HUES6 (cell line): Measurements from ENCODE around the gene FRMD4A.
A peak's percentile ranks its signal among the peaks of the same experiment; 100 is the strongest.

Experiments
- H3K27ac ChIP-seq: 2 replicates; pipeline ENCODE4 v1.7.0; 2013; ENCODE audit warnings: low read depth, mild to moderate bottlenecking, low read length, inconsistent platforms
- H3K27me3 ChIP-seq: 2 replicates; pipeline ENCODE4 v1.6.1; 2013; ENCODE audit warnings: low read length; ENCODE audit not compliant: control insufficient read depth, insufficient read depth
- H3K36me3 ChIP-seq: 2 replicates; pipeline ENCODE4 v1.6.1; 2013; ENCODE audit warnings: low read length; ENCODE audit not compliant: control insufficient read depth, insufficient read depth
- H3K4me1 ChIP-seq: 2 replicates; pipeline ENCODE4 v1.6.1; 2013; ENCODE audit warnings: low read length; ENCODE audit not compliant: control insufficient read depth, insufficient read depth
- H3K4me3 ChIP-seq: 2 replicates; pipeline ENCODE4 v1.5.1; 2013; ENCODE audit warnings: low read depth, low read length
- H3K9ac ChIP-seq: one replicate; pipeline ENCODE4 v1.6.1; 2013; ENCODE audit warnings: mild to moderate bottlenecking, low read length
- H3K9me3 ChIP-seq: 2 replicates; pipeline ENCODE4 v1.6.1; 2013; ENCODE audit warnings: low read depth, low read length; ENCODE audit not compliant: control insufficient read depth, insufficient read depth

Gene FRMD4A

DNA sequence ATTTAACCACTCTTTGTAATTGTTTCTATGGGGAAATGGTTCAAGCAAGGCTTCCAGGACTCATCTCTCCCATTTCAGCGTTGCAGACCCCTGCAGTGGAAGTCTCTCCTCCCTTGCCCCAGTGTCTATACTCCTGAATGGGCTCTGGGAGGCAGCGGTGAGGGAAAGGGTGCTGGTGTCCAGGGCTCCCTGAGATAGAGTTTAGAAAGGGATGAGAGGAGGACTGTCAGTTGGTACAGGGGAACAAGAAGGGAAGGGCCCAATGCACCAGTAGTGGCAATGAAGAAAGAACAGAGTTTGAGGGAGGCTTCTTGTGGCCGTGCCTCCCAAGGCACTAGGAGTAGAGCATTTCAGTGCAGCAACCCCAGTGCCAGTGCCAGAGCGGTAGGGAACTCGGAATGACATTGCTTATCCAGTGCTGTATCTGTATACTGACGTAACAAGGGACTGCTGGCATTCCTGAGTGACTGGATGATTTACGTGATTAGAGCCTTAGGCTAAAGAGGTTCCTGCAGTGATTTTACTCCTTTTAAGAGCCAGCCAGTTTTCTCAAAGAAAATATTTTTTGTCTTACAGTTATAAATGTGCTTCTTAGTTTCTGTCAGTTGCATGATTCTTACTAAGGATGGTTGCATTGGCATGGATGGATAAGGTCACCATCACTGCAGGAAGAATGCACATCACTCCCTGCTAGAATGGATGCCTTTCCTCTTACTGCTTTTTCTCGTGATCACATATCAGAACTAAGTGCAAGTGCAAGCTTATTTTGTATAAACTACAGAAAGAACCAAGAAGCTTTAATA lies 716.0 kb downstream of the FRMD4A start:
- H3K4me3 ChIP-seq: no peak overlapping the region
- peaks cover 19% of the 10 kb centered on the region for H3K36me3 ChIP-seq
- H3K27me3 ChIP-seq: no peaks in the 10 kb centered on the region
- peak overlapping the region; percentile 12 for H3K9ac ChIP-seq
- no peaks in the 10 kb centered on the region for H3K9me3 ChIP-seq
- peaks cover 26% of the 10 kb centered on the region for H3K4me1 ChIP-seq
- peak overlapping the region; percentile 64; the same call in 1 of the 2 replicates for H3K27ac ChIP-seq

DNA sequence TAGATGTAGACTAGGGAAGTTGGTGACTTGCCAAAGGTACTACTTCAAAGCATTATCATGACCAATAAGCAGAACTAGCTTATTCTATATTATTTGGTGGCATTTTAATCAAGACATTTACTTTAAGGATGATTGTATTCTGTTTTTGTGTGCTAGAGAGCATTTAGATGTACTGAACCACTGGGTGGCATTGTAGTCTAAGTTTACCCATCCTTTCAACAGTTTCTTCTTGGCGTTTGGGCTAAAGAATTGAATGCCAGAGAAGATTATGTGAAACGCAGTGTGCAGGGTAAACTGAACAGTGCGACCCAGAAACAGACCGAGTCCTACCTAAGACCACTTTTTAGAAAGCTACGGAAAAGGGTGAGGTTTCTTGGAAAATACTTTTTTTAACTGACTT lies 717.2 kb downstream of the FRMD4A start:
- Histone ChIP-seq H3K27ac (no peak overlapping the region), H3K27me3 (no peaks in the 10 kb centered on the region), H3K9ac (no peak overlapping the region), H3K36me3 (peaks cover 23% of the 10 kb centered on the region), H3K4me3 (no peak overlapping the region), H3K4me1 (peaks cover 26% of the 10 kb centered on the region), H3K9me3 (no peaks in the 10 kb centered on the region)

DNA sequence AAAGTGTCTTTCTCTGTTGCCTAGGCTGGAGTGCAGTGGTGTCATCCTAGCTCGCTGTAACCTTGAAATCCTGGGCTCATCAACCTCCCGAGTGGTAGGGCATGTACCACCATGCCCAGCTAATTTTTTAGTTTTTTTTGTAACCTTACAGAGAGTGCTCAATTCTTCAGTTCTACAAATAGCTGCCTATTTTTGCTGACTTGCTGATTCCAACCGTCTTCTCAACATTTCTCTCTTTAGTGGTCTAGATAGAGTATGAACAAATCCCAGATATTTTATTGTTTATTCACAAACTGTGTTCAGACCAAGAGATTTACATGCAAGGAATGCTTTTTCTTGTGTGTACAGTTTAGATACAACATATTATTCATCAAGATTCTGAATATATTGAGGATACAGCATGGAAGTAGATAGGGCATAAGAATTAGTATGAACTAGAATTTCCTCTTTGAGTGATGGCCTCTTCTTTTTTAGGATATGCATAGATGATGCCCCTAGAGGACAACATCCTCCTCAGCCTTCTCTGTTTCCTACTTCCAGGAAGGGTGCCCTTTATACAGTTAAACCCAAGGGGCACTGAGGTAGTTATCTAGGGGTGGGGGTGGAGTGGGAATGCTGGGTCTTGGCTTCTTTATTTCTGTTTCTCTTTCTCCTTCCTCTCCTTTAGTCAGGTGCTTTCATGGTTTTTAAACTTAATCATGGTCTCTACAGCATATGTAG lies 717.9 kb downstream of the FRMD4A start:
- H3K9me3 ChIP-seq: no peaks in the 10 kb centered on the region
- peaks cover 26% of the 10 kb centered on the region for H3K4me1 ChIP-seq
- H3K4me3 ChIP-seq: no peak overlapping the region
- peaks cover 20% of the 10 kb centered on the region for H3K36me3 ChIP-seq
- no peak overlapping the region for H3K9ac ChIP-seq
- no peak overlapping the region for H3K27ac ChIP-seq
- no peaks in the 10 kb centered on the region for H3K27me3 ChIP-seq

- Histone ChIP-seq H3K4me3 (no peak overlapping the region), H3K36me3 (peaks cover 26% of the 10 kb centered on the region), H3K4me1 (no peaks in the 10 kb centered on the region), H3K9ac (peak overlapping the region; percentile 12), H3K9me3 (no peaks in the 10 kb centered on the region), H3K27ac (no peak overlapping the region), H3K27me3 (no peaks in the 10 kb centered on the region)
Measured at GRCh38 chr10:13608246-13608853, 722.4 kb downstream of the FRMD4A start.

DNA sequence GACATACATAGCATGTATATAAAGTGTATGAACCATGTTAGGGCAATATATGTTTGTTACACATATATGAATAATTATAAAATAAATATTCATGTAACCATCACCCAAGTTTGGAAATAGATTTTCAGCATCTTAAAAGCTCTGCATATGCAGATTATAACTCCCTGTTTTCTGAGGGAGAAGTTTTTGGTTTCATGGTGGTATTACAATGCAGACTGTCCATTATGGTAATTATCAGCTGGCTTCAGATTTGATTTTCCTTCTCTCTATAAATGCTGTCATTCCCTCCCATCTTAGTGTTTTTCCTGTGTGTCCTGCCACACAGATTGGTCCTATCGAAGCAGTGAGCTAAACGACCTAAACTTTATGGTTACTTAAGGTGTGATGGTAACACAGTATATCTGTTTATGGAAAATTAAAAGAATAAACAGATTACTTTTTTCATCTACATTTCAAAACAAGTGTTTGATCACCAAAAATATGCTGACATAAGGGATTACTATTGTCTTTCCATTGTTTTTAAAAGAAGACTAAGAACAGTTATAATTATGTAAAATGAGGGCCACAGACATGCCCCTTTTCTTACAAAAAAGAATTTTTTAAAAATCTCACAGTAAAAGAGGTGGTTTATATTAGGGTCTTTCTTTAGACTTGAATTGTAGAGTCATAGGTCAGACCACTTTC lies 726.2 kb downstream of the FRMD4A start:
- peaks cover 24% of the 10 kb centered on the region for H3K36me3 ChIP-seq
- H3K4me3 ChIP-seq: no peak overlapping the region

GRCh38 chr10:13597909-13598308 lies 732.8 kb downstream of the FRMD4A start:
- H3K4me1 ChIP-seq: no peaks in the 10 kb centered on the region
- no peaks in the 10 kb centered on the region for H3K9me3 ChIP-seq
- H3K36me3 ChIP-seq: peaks cover 14% of the 10 kb centered on the region
- H3K27ac ChIP-seq: no peak overlapping the region
- no peaks in the 10 kb centered on the region for H3K27me3 ChIP-seq
- H3K9ac ChIP-seq: no peak overlapping the region
- H3K4me3 ChIP-seq: no peak overlapping the region

More for the DNA sequence above, 726.2 kb downstream of the FRMD4A start:
- H3K9ac ChIP-seq: no peak overlapping the region
- H3K9me3 ChIP-seq: no peaks in the 10 kb centered on the region
- H3K4me1 ChIP-seq: no peaks in the 10 kb centered on the region
- H3K27ac ChIP-seq: no peak overlapping the region
- no peaks in the 10 kb centered on the region for H3K27me3 ChIP-seq

DNA sequence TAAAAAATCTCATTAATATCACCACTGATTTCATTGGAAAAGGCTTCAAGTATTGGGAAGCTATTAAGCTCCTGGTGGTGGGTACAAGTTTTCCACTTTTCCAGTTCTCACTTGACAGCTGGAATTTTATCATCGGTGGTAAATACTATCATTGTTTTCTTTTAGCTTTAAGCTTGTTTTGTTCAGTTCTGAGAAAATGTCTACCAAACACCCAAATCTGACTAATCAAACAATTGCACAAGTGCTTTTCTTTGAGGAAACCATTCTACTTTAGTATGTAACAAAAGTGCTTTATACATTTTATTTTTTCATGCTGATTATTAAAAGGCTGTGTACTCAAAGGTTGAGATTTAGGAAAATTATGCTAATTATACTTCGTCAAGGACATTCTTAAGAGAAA lies 736.1 kb downstream of the FRMD4A start:
- Histone ChIP-seq H3K27me3 (no peaks in the 10 kb centered on the region), H3K27ac (no peak overlapping the region), H3K9ac (no peak overlapping the region), H3K36me3 (peaks cover 2% of the 10 kb centered on the region), H3K4me3 (no peak overlapping the region), H3K4me1 (no peaks in the 10 kb centered on the region), H3K9me3 (no peaks in the 10 kb centered on the region)
